ENCODE results near the gene DHPS. TPM values are rescaled to one million over a fixed set of nuclear protein-coding genes. Genes with fewer than 3 reads are reported as not detected.

DHPS gene
- total RNA-seq, 2 experiments from 2014 or later = 106 to 113 TPM

- Mint-ChIP-seq H3K4me3 (no peak overlapping the region), H3K27ac (no peak overlapping the region), H3K9me3 (peaks cover 40% of the 10 kb centered on the region), H3K36me3 (ENCODE audit: low read depth) (peaks cover 88% of the 10 kb centered on the region), H3K27me3 (no peaks in the 10 kb centered on the region), H3K4me1 (no peaks in the 10 kb centered on the region)
- ChIA-PET CTCF (interaction anchor here (0.7 kb wide), 1 partner anchor 170 kb away, joined by 3 read pairs; no protein-coding TSS in a partner anchor), POLR2A (no interaction called here)
- DNase-seq = no peak
Measured at GRCh38 chr19:12629215-12629614, 52.5 kb downstream of the DHPS start.

GRCh38 chr19:12628040-12629022 is 53.3 kb downstream of the DHPS start:
- peaks cover 84% of the 10 kb centered on the region for H3K36me3 Mint-ChIP-seq (ENCODE audit: low read depth)
- no peaks in the 10 kb centered on the region for H3K4me1 Mint-ChIP-seq
- peaks cover 38% of the 10 kb centered on the region for H3K9me3 Mint-ChIP-seq
- POLR2A ChIA-PET = interaction anchor here (0.6 kb wide), 1 partner anchor 89 kb away, joined by 3 read pairs; no protein-coding TSS in a partner anchor
- no peak for DNase-seq
- no peak overlapping the region for H3K27ac Mint-ChIP-seq
- CTCF ChIA-PET = interaction anchor here (1.6 kb wide), 1 partner anchor 64 kb away, joined by 7 read pairs; no protein-coding TSS in a partner anchor
- H3K27me3 Mint-ChIP-seq = no peaks in the 10 kb centered on the region
- no peak overlapping the region for H3K4me3 Mint-ChIP-seq

DNA sequence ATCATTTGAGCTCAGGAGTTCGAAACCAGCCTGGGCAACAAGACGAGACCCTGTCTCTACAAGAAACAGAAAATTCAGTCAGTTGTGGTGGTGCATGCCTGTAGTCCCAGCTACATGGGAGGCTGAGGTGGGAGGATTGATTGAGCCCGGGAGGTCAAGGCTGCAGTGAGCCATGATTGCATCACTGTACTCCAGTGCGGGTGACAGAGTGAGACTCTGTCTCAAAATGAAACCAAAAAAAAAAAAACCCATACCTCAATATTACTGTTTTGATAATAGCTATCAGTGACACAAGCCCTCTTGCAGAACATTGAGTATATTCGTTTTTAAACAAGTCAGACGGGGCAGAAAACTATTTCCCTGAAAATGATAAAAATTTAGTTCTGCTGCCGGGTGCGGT is 54.7 kb downstream of the DHPS start:
- CTCF ChIA-PET = interaction anchor here (0.9 to 1.6 kb wide), 3 partner anchors 13 to 62 kb away, joined by 4 to 7 read pairs (median 4); partner anchors contain the start of genes ZNF490 and ZNF791
- POLR2A ChIA-PET = interaction anchor here (3.2 kb wide), 1 partner anchor 13 kb away, joined by 8 read pairs; no protein-coding TSS in a partner anchor
- Mint-ChIP-seq H3K4me3 (no peak overlapping the region), H3K36me3 (ENCODE audit: low read depth) (peaks cover 86% of the 10 kb centered on the region), H3K27me3 (no peaks in the 10 kb centered on the region), H3K9me3 (peaks cover 40% of the 10 kb centered on the region), H3K4me1 (no peaks in the 10 kb centered on the region), H3K27ac (no peak overlapping the region)
- no peak for DNase-seq

Other genes starting within 250 kb of the DHPS start
- 1 to 10 TPM; 4.9 to 5.2 TPM for gene ZNF443, start 240.9 kb downstream of the DHPS start, total RNA-seq
- gene ZNF709, start 197.1 kb downstream of the DHPS start, total RNA-seq = 1 to 10 TPM; 1.8 to 3.0 TPM
- 10 to 100 TPM in 1 of 2 experiments, 1 to 10 TPM in 1; 9.4 to 10.2 TPM for gene ZNF564, start 130.4 kb downstream of the DHPS start, total RNA-seq
- gene ZNF490, start 71.1 kb downstream of the DHPS start, total RNA-seq = 10 to 100 TPM; 16.9 to 17.1 TPM
- gene ZNF791, start 71.0 kb downstream of the DHPS start, total RNA-seq = 10 to 100 TPM; 39.9 to 44.3 TPM
- 100 to 1,000 TPM; 146 to 150 TPM for gene MAN2B1, start 15.1 kb downstream of the DHPS start, total RNA-seq
- gene WDR83, start 15.1 kb downstream of the DHPS start, total RNA-seq = 10 to 100 TPM; 16.9 to 21.3 TPM
- gene GNG14, start 6.1 kb upstream of the DHPS start, total RNA-seq = not detected
- gene FBXW9, start 14.8 kb upstream of the DHPS start, total RNA-seq = 1 to 10 TPM; 5.2 to 5.3 TPM
- gene TNPO2, start 42.1 kb upstream of the DHPS start, total RNA-seq = 10 to 100 TPM; 61.6 to 65.9 TPM
- 100 to 1,000 TPM; 205 TPM for gene TRIR, start 52.8 kb upstream of the DHPS start, total RNA-seq
- gene GET3, start 55.6 kb upstream of the DHPS start, total RNA-seq = 10 to 100 TPM; 61.8 to 62.9 TPM
- not detected for gene BEST2, start 69.9 kb upstream of the DHPS start, total RNA-seq
- gene HOOK2, start 93.7 kb upstream of the DHPS start, total RNA-seq = 10 to 100 TPM; 17.0 to 17.8 TPM
- gene JUNB, start 109.6 kb upstream of the DHPS start, total RNA-seq = 100 to 1,000 TPM; 197 TPM
- gene PRDX2, start 119.9 kb upstream of the DHPS start, total RNA-seq = 100 to 1,000 TPM; 234 to 240 TPM
- gene THSD8, start 120.2 kb upstream of the DHPS start, total RNA-seq = 10 to 100 TPM; 19.2 to 25.5 TPM
- 10 to 100 TPM; 34.8 to 38.4 TPM for gene RNASEH2A, start 124.7 kb upstream of the DHPS start, total RNA-seq
- not detected for gene RTBDN, start 152.7 kb upstream of the DHPS start, total RNA-seq
- 1 to 10 TPM; 1.1 to 2.1 TPM for gene MAST1, start 156.6 kb upstream of the DHPS start, total RNA-seq
- gene DNASE2, start 199.6 kb upstream of the DHPS start, total RNA-seq = 10 to 100 TPM; 37.6 to 39.3 TPM
- under 1 TPM; 0.13 to 0.20 TPM for gene KLF1, start 205.3 kb upstream of the DHPS start, total RNA-seq
- 10 to 100 TPM; 23.3 to 25.1 TPM for gene GCDH, start 209.3 kb upstream of the DHPS start, total RNA-seq
- gene SYCE2, start 237.4 kb upstream of the DHPS start, total RNA-seq = 1 to 10 TPM; 3.9 to 4.9 TPM

Data from activated CD4-positive, alpha-beta memory T cell treated with anti-CD3 and anti-CD28 coated beads, Interleukin-2, amount 10 ng/mL, durations not matched to agents 7 days and 5 days (primary cell).